Measurements from ENCODE around the gene SULT1A2. TPM values are rescaled to one million over a fixed set of nuclear protein-coding genes. Genes with fewer than 3 reads are reported as not detected.

SULT1A2 gene
- total and polyA plus RNA-seq, 5 donors from 2014 or later = 0.39 TPM; not detected in 4

DNA sequence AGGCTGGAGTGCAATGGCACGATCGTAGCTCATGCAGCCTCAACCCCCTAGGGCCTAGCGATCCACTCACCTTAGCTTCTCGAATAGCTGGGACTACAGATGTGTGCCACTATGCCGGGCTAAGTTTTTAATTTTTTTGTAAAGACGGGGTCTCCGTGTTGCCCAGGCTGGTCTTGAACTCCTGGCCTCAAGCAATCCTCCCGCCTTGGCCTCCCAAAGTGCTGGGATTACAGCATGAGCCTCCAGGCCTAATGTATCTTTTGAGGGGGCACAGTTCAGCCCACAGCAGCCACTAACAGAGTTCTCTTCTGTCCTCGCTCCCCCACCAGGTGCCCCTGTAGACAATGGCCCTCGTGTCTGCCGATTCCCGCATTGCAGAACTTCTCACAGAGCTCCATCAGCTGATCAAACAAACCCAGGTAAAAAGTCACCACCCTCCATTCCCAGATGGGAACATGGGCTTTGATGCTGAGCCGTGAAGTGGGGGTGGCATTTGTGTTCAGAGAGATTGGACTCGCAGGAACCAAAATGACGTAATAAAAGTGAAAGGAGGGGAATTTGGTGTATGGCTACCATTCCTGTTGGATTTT, 16.0 kb downstream of the SULT1A2 start:
- H3K9me3 ChIP-seq (ENCODE audit: control insufficient read depth in 2 of 2, low read length in 2 of 2) = no peaks in the 10 kb centered on the region
- no peaks in the 10 kb centered on the region for H3K27me3 ChIP-seq (ENCODE audit: control insufficient read depth, insufficient read depth, low read length)
- H3K27ac Mint-ChIP-seq = no peak overlapping the region
- DNase-seq = no peak
- H3K27ac ChIP-seq (ENCODE audit: insufficient read depth, low read length, poor library complexity, severe bottlenecking) = no peak overlapping the region
- peaks cover 36% of the 10 kb centered on the region for H3K36me3 Mint-ChIP-seq
- no peak for ATAC-seq (ENCODE audit: low read depth in 2 of 2)
- H3K4me1 ChIP-seq (ENCODE audit: control insufficient read depth, insufficient read depth, low read length, poor library complexity, severe bottlenecking) = no peaks in the 10 kb centered on the region
- H3K36me3 ChIP-seq (ENCODE audit: control insufficient read depth, insufficient read depth, low read length) = peaks cover 45% of the 10 kb centered on the region
- H3K4me3 ChIP-seq (ENCODE audit: low read depth, low read length) = no peak overlapping the region
- no peak overlapping the region for H3K4me3 Mint-ChIP-seq
- H3K27me3 Mint-ChIP-seq = no peaks in the 10 kb centered on the region
- H3K9me3 Mint-ChIP-seq = no peaks in the 10 kb centered on the region
- peaks cover 5 to 10% (median 10%) of the 10 kb centered on the region in 4 donors for H3K4me1 Mint-ChIP-seq

DNA sequence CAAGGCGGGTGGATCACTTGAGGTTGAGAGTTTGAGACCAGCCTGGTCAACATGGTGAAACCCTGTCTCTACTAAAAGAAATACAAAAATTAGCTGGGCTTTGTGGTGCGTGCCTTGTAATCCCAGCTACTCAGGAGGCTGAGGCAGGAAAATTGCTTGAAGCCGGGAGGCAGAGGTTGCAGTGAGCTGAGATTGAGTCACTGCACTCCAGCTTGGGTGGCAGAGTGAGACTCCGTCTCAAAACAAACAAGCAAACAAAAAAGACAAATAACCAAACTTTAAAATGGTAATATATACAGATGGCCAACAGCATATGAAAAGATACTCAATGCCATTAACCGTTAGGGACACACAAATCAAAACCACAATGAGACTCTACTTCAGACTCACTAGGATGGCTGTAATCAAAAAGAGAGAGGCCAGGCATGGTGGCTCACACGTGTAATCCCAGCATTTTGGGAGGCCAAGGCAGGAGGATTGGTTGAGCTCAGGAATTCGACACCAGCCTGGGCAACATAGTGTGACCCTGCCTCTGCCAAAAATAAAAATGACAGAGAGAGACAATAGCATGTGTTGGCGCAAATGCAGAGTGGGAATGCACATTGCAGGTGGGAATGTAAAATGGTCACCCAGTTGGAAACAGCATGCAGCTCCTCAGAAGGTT, 21.3 kb downstream of the SULT1A2 start:
- Histone ChIP-seq H3K27me3 (ENCODE audit: control insufficient read depth, insufficient read depth, low read length) (no peaks in the 10 kb centered on the region), H3K4me3 (ENCODE audit: low read depth, low read length) (no peak overlapping the region), H3K27ac (ENCODE audit: insufficient read depth, low read length, poor library complexity, severe bottlenecking) (no peak overlapping the region), H3K36me3 (ENCODE audit: control insufficient read depth, insufficient read depth, low read length) (peaks cover 5% of the 10 kb centered on the region), H3K9me3 (ENCODE audit: control insufficient read depth in 2 of 2, low read length in 2 of 2) (no peaks in the 10 kb centered on the region), H3K4me1 (ENCODE audit: control insufficient read depth, insufficient read depth, low read length, poor library complexity, severe bottlenecking) (no peaks in the 10 kb centered on the region)
- H3K9me3 Mint-ChIP-seq = peaks cover 0 to 2% (median 0%) of the 10 kb centered on the region in 7 donors
- H3K4me1 Mint-ChIP-seq = peaks cover 5 to 50% (median 24%) of the 10 kb centered on the region in 4 donors
- ATAC-seq (ENCODE audit: low read depth in 2 of 2) (no peak), DNase-seq (no peak)
- H3K36me3 Mint-ChIP-seq = peaks cover 19% of the 10 kb centered on the region
- H3K27me3 Mint-ChIP-seq = no peaks in the 10 kb centered on the region
- H3K27ac Mint-ChIP-seq = no peak overlapping the region
- H3K4me3 Mint-ChIP-seq = no peak overlapping the region

DNA sequence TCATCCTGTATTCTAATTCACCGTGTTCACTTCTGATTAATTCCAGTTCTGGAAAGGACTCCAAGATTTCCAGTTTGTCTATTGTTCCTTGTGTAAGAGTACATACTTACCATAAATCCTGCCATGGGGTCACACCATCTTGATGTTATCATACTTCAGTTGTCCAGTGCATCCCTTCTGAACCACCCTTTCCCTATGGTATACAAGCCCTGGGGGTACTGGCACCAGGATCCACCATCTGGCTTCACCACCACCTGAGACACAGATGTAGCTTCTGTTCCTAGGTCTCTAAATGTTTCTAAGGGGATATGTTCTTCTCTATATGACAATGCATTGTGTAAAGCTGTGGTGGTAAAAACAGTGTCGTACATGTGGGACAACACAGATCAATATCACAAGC, 21.9 kb downstream of the SULT1A2 start:
- peaks cover 0 to 2% (median 0%) of the 10 kb centered on the region in 7 donors for H3K9me3 Mint-ChIP-seq

DNA sequence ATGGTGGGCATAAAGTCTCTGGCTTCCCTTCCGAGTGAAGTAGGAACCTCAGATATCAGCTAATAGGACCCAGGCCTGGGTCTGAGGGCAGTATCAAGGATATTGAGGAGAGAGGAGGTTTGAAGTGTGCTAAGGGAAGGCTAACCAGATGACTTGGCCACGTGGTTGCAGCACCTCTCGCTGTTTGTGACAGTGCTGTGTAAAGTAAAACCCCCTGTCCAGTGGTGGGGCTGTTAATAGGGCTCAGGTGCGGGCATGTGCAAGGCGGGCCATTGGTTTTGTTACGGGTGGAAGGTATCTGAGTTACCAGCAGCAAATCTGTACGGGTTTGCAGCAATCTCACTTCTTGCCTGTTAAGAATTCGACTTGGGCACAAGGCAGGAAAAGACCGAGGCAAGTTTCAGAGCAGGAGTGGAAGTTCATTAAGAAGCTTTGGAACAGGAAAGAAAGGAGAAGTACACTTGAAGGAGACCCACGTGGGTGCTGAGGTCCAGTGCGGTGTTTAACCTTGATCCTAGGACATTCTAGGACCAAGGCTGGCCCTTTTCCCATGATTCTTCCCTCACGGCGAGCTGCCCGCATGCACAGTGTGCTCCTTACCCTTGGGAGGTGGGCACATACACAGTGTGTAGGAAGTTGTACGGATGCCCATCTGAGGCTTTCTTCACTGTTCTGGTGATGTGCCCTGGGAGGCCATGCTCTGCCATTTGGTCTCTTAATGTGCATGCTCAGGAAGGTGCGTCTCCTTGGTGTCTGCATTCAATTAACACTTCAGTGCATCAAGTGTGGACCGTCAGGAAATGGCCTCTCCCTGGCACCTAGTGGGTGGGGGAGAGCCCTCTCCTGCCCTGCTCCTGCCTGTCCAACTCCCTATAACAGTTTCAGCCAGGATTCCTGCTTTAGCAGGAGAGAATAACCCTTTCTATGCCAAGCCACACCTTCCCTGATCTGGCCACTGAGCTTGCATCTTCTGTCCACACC, 22.8 kb downstream of the SULT1A2 start:
- Histone ChIP-seq H3K4me1 (ENCODE audit: control insufficient read depth, insufficient read depth, low read length, poor library complexity, severe bottlenecking) (no peaks in the 10 kb centered on the region), H3K27me3 (ENCODE audit: control insufficient read depth, insufficient read depth, low read length) (no peaks in the 10 kb centered on the region), H3K27ac (ENCODE audit: insufficient read depth, low read length, poor library complexity, severe bottlenecking) (no peak overlapping the region), H3K4me3 (ENCODE audit: low read depth, low read length) (no peak overlapping the region), H3K36me3 (ENCODE audit: control insufficient read depth, insufficient read depth, low read length) (no peaks in the 10 kb centered on the region), H3K9me3 (ENCODE audit: control insufficient read depth in 2 of 2, low read length in 2 of 2) (no peaks in the 10 kb centered on the region)
- Mint-ChIP-seq H3K27me3 (no peaks in the 10 kb centered on the region), H3K36me3 (peaks cover 19% of the 10 kb centered on the region), H3K27ac (peak overlapping the region; percentile 22 to 83 (median 82)), H3K9me3 (peaks cover 0 to 2% (median 0%) of the 10 kb centered on the region in 7 donors), H3K4me1 (peaks cover 8 to 59% (median 24%) of the 10 kb centered on the region in 4 donors), H3K4me3 (no peak overlapping the region)
- ATAC-seq (ENCODE audit: low read depth in 2 of 2) (no peak), DNase-seq (no peak)

More for the DNA sequence above, 21.9 kb downstream of the SULT1A2 start:
- Histone ChIP-seq H3K36me3 (ENCODE audit: control insufficient read depth, insufficient read depth, low read length) (no peaks in the 10 kb centered on the region), H3K27me3 (ENCODE audit: control insufficient read depth, insufficient read depth, low read length) (no peaks in the 10 kb centered on the region), H3K4me1 (ENCODE audit: control insufficient read depth, insufficient read depth, low read length, poor library complexity, severe bottlenecking) (no peaks in the 10 kb centered on the region), H3K27ac (ENCODE audit: insufficient read depth, low read length, poor library complexity, severe bottlenecking) (no peak overlapping the region), H3K9me3 (ENCODE audit: control insufficient read depth in 2 of 2, low read length in 2 of 2) (no peaks in the 10 kb centered on the region), H3K4me3 (ENCODE audit: low read depth, low read length) (no peak overlapping the region)
- DNase-seq = no peak
- Mint-ChIP-seq H3K27ac (peak overlapping the region in 1 of 3 donors; percentile 70), H3K36me3 (peaks cover 19% of the 10 kb centered on the region), H3K4me3 (no peak overlapping the region), H3K27me3 (no peaks in the 10 kb centered on the region), H3K4me1 (peaks cover 5 to 52% (median 24%) of the 10 kb centered on the region in 4 donors)
- no peak for ATAC-seq (ENCODE audit: low read depth in 2 of 2)

DNA sequence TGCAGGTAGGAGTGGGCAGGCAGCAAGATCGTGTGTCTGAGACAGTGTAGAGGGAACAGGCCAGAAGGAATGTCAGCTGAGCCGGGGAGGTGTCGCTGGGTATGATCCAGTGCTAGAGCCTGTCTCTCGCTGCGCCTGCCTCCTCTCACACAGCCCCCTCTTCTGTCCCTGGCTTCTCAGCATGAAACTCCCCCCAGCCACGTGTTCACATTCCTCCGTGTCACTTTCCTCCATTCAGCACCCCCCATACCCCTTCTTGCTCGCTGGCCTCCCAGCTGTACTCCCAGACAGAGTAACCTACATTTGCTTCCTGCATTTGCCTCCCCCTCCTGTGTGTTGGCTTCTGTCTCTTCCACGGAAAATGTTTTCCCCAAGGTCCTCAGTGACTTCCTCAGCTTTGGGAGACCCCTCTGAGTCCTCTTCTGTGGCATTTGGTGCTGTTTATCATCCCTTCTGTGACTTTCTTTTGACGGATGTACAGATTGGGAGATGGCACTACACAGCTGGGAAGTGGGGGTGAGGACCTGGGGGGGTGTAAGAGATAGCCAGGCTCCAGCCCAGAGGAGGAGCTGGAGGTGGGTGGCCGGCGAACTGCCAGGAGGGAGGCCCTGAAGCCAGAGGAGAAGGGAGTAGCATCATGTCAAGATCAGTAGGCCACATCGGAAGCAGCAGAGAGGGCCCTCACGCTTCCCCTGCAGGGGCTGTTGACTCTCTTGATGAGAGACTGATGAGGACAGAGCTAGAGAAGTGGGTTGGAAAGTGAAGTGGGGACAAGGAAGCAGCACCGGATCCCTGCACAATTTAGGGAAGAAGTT, 23.9 kb downstream of the SULT1A2 start:
- Histone ChIP-seq H3K4me3 (ENCODE audit: low read depth, low read length) (no peak overlapping the region), H3K27ac (ENCODE audit: insufficient read depth, low read length, poor library complexity, severe bottlenecking) (no peak overlapping the region), H3K4me1 (ENCODE audit: control insufficient read depth, insufficient read depth, low read length, poor library complexity, severe bottlenecking) (no peaks in the 10 kb centered on the region), H3K9me3 (ENCODE audit: control insufficient read depth in 2 of 2, low read length in 2 of 2) (no peaks in the 10 kb centered on the region), H3K27me3 (ENCODE audit: control insufficient read depth, insufficient read depth, low read length) (no peaks in the 10 kb centered on the region), H3K36me3 (ENCODE audit: control insufficient read depth, insufficient read depth, low read length) (no peaks in the 10 kb centered on the region)
- H3K9me3 Mint-ChIP-seq = peaks cover 0 to 2% (median 0%) of the 10 kb centered on the region in 7 donors
- H3K27me3 Mint-ChIP-seq = no peaks in the 10 kb centered on the region
- peak overlapping the region in 1 of 4 donors; percentile 46 for H3K4me3 Mint-ChIP-seq
- DNase-seq = no peak
- H3K27ac Mint-ChIP-seq = peak overlapping the region; percentile 22 to 83 (median 48)
- H3K4me1 Mint-ChIP-seq = peaks cover 5 to 58% (median 20%) of the 10 kb centered on the region in 4 donors
- ATAC-seq (ENCODE audit: low read depth in 2 of 2) = no peak
- H3K36me3 Mint-ChIP-seq = peaks cover 14% of the 10 kb centered on the region

DNA sequence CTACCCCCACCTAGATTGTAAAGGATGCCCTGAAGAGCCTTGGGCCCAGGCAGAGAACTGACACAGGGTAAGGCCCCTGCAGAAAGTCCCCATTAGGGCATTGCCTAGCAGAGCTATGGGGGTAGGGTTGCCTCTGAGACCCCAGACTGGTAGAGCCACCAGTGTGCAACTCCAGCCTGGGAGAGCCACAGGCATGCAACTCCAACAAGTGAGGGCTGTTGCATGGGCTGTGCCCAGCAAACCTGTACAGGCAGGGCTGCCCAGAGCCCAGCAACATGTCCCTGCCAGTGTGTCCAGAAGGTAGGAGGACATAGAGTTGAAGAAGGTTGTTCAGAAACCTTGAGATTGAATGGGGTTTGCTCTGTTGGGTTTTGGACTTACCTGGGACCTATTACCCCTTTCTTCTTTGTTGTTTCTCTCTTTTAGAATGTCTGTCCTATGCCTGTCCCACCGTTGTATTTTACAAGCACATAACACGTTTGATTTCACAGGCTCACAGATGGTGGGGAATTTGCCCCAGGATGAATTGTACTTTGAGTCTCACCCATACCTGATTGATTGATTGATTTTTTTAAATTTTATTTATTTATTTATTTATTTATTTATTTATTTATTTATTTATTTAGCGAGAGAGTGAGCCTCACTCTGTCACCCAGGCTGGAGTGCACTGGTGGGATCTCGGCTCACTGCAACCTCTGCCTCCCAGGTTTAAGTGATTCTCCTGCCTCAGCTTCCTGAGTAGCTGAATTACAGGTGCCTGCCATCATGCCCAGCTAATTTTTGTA, 26.7 kb downstream of the SULT1A2 start:
- Mint-ChIP-seq H3K9me3 (peaks cover 0 to 10% (median 3%) of the 10 kb centered on the region in 7 donors), H3K4me1 (peaks cover 5 to 57% (median 22%) of the 10 kb centered on the region in 4 donors), H3K4me3 (peak overlapping the region in 1 of 4 donors; percentile 31), H3K36me3 (peaks cover 22% of the 10 kb centered on the region), H3K27ac (peak overlapping the region in 1 of 3 donors; percentile 77), H3K27me3 (no peaks in the 10 kb centered on the region)
- no peaks in the 10 kb centered on the region for H3K27me3 ChIP-seq (ENCODE audit: control insufficient read depth, insufficient read depth, low read length)
- H3K4me3 ChIP-seq (ENCODE audit: low read depth, low read length) = no peak overlapping the region
- no peaks in the 10 kb centered on the region for H3K4me1 ChIP-seq (ENCODE audit: control insufficient read depth, insufficient read depth, low read length, poor library complexity, severe bottlenecking)
- H3K9me3 ChIP-seq (ENCODE audit: control insufficient read depth in 2 of 2, low read length in 2 of 2) = peaks cover 5% of the 10 kb centered on the region in 2 experiments
- peaks cover 7% of the 10 kb centered on the region for H3K36me3 ChIP-seq (ENCODE audit: control insufficient read depth, insufficient read depth, low read length)
- H3K27ac ChIP-seq (ENCODE audit: insufficient read depth, low read length, poor library complexity, severe bottlenecking) = no peak overlapping the region
- DNase-seq (no peak), ATAC-seq (ENCODE audit: low read depth in 2 of 2) (no peak)
